Caco-2 (cell line): Measurements from ENCODE around the gene PAPSS2. TPM values are rescaled to one million over a fixed set of nuclear protein-coding genes. Genes with fewer than 3 reads are reported as not detected.

Experiments
- BruUV-seq: library from RNA; stranded (reverse); fragments of 400-500 nt; replicated peaks from 2 replicates; lab custom pipeline; 2021; lab: Mats Ljungman, UMichigan
- CTCF ChIA-PET: fragments of 300-600 bp; sonication (Branson Sonifier 250); formaldehyde crosslinking; loops from one replicate; lab custom pipeline; 2022; ENCODE audit warnings: antibody characterized with exemption; lab: Charles Lee
- POLR2A ChIA-PET: fragments of 300-600 bp; sonication (Branson Sonifier 250); formaldehyde crosslinking; loops from one replicate; lab custom pipeline; 2022; ENCODE audit warnings: antibody characterized with exemption; lab: Charles Lee
- DNase-seq, 2 experiments: peaks; one replicate each; pipeline versions ENCODE4 v3.0.0 to v3.0.0-alpha.2; 2020 to 2022
- H3K27me3 ChIP-seq: replicated peaks from 2 replicates; pipeline ENCODE4 v1.6.0; 2011; ENCODE audit warnings: low read length; ENCODE audit not compliant: control insufficient read depth, insufficient read depth
- H3K36me3 ChIP-seq: 2 replicates; pipeline ENCODE4 v1.5.1; 2011; ENCODE audit warnings: low read length; ENCODE audit not compliant: control insufficient read depth, insufficient read depth
- H3K4me1 ChIP-seq: fragments of 250-450 bp; sonication (Bioruptor Pico); 2 replicates; pipeline ENCODE4 v1.5.1; 2020; ENCODE audit warnings: mild to moderate bottlenecking
- H3K4me3 ChIP-seq: 2 replicates; pipeline ENCODE4 v1.5.1; 2011; ENCODE audit warnings: low read depth, mild to moderate bottlenecking, control low read depth, low read length
- H3K9me3 ChIP-seq: fragments of 250-450 bp; sonication (Bioruptor Pico); 2 replicates; pipeline ENCODE4 v1.5.1; 2020; ENCODE audit warnings: mild to moderate bottlenecking, moderate library complexity
- H3K27ac Mint-ChIP-seq: one replicate; pipeline ENCODE4 v1.8.0; 2022; ENCODE audit warnings: mixed read lengths; ENCODE audit not compliant: unreplicated experiment
- H3K27me3 Mint-ChIP-seq: one replicate; pipeline ENCODE4 v1.8.0; 2022; ENCODE audit warnings: mixed read lengths; ENCODE audit not compliant: insufficient read depth, unreplicated experiment
- H3K36me3 Mint-ChIP-seq: one replicate; pipeline ENCODE4 v1.8.0; 2022; ENCODE audit warnings: mild to moderate bottlenecking, mixed read lengths; ENCODE audit not compliant: insufficient read depth, unreplicated experiment
- H3K4me1 Mint-ChIP-seq: one replicate; pipeline ENCODE4 v1.8.0; 2022; ENCODE audit warnings: low read depth, mixed read lengths; ENCODE audit not compliant: unreplicated experiment
- H3K4me3 Mint-ChIP-seq: one replicate; pipeline ENCODE4 v1.8.0; 2022; ENCODE audit warnings: mild to moderate bottlenecking, moderate library complexity, mixed read lengths; ENCODE audit not compliant: unreplicated experiment
- H3K9me3 Mint-ChIP-seq: one replicate; pipeline ENCODE4 v1.8.0; 2022; ENCODE audit warnings: mixed read lengths; ENCODE audit not compliant: unreplicated experiment
- CTCF ChIP-seq, 2 experiments: fragments of 200-600 bp in 1 of 2; IDR thresholded peaks; 1 replicate in 1 of 2; 2 replicates in 1 of 2; pipeline versions ENCODE4 v1.5.1 to v1.8.0; 2011 to 2022; ENCODE audit warnings: antibody characterized with exemption in 1 of 2, control low read depth in 1 of 2, inconsistent platforms in 1 of 2, low read depth in 1 of 2, low read length in 1 of 2, mild to moderate bottlenecking in 1 of 2, moderate library complexity in 1 of 2; ENCODE audit not compliant: insufficient read depth in 1 of 2, severe bottlenecking in 1 of 2, unreplicated experiment in 1 of 2
- intact Hi-C: fragments of 100-400 bp; cut with micrococcal nuclease; formaldehyde crosslinking; loops from one replicate; pipeline ENCODE4 v1.10.0; 2022; ENCODE audit not compliant: unreplicated experiment
- total RNA-seq: library from RNA; stranded (reverse); gene quantifications from 2 replicates; pipeline ENCODE4 v1.2.3, GENCODE V29; 2022

The PAPSS2 gene
- total RNA-seq, 1 experiment from 2014 or later = 4.3 TPM

GRCh38 chr10:87651801-87652200 lies 7.9 kb upstream of the PAPSS2 start:
- H3K27ac Mint-ChIP-seq = no peak overlapping the region
- H3K36me3 Mint-ChIP-seq = no peaks in the 10 kb centered on the region
- H3K4me3 Mint-ChIP-seq = no peak overlapping the region
- DNase-seq = no peak
- BruUV-seq = no TSS peak
- POLR2A ChIA-PET = no interaction called here
- H3K4me1 Mint-ChIP-seq = peaks cover 24% of the 10 kb centered on the region
- H3K4me1 ChIP-seq = peaks cover 10% of the 10 kb centered on the region
- CTCF ChIA-PET = no interaction called here
- H3K36me3 ChIP-seq = no peaks in the 10 kb centered on the region
- H3K9me3 Mint-ChIP-seq = no peaks in the 10 kb centered on the region
- no peaks in the 10 kb centered on the region for H3K27me3 Mint-ChIP-seq
- H3K4me3 ChIP-seq = no peak overlapping the region
- no peaks in the 10 kb centered on the region for H3K27me3 ChIP-seq
- TF ChIP-seq CTCF (IDR thresholded peaks at IDR 0.05; ENCODE audit: insufficient read depth in 1 of 2, low read depth in 1 of 2, low read length in 1 of 2, severe bottlenecking in 1 of 2, unreplicated experiment in 1 of 2) = no peak
- intact Hi-C loops = no loop called here
- no peaks in the 10 kb centered on the region for H3K9me3 ChIP-seq

GRCh38 chr10:87652261-87652660 lies 7.4 kb upstream of the PAPSS2 start:
- H3K36me3 Mint-ChIP-seq = no peaks in the 10 kb centered on the region
- H3K4me1 ChIP-seq = peaks cover 5% of the 10 kb centered on the region; the same call in 1 of the 2 replicates
- DNase-seq = no peak
- intact Hi-C loops = no loop called here
- H3K27ac Mint-ChIP-seq = no peak overlapping the region
- H3K27me3 ChIP-seq = no peaks in the 10 kb centered on the region
- no peak overlapping the region for H3K4me3 ChIP-seq
- POLR2A ChIA-PET = no interaction called here
- peaks cover 19% of the 10 kb centered on the region for H3K4me1 Mint-ChIP-seq
- H3K9me3 Mint-ChIP-seq = no peaks in the 10 kb centered on the region
- TF ChIP-seq CTCF (IDR thresholded peaks at IDR 0.05; ENCODE audit: insufficient read depth in 1 of 2, low read depth in 1 of 2, low read length in 1 of 2, severe bottlenecking in 1 of 2, unreplicated experiment in 1 of 2) = no peak
- no peaks in the 10 kb centered on the region for H3K27me3 Mint-ChIP-seq
- no peak overlapping the region for H3K4me3 Mint-ChIP-seq
- no peaks in the 10 kb centered on the region for H3K36me3 ChIP-seq
- no peaks in the 10 kb centered on the region for H3K9me3 ChIP-seq
- CTCF ChIA-PET = no interaction called here
- no TSS peak for BruUV-seq

- H3K4me1 ChIP-seq = no peaks in the 10 kb centered on the region
- no peaks in the 10 kb centered on the region for H3K36me3 ChIP-seq
- H3K4me1 Mint-ChIP-seq = peaks cover 8% of the 10 kb centered on the region
- BruUV-seq = no TSS peak
- ChIA-PET CTCF (no interaction called here), POLR2A (no interaction called here)
- intact Hi-C loops = no loop called here
- no peaks in the 10 kb centered on the region for H3K9me3 Mint-ChIP-seq
- no peak overlapping the region for H3K4me3 Mint-ChIP-seq
- H3K27me3 ChIP-seq = no peaks in the 10 kb centered on the region
- peaks cover 2% of the 10 kb centered on the region for H3K36me3 Mint-ChIP-seq
- no peak for TF ChIP-seq CTCF (IDR thresholded peaks at IDR 0.05; ENCODE audit: insufficient read depth in 1 of 2, low read depth in 1 of 2, low read length in 1 of 2, severe bottlenecking in 1 of 2, unreplicated experiment in 1 of 2)
- no peaks in the 10 kb centered on the region for H3K27me3 Mint-ChIP-seq
- H3K27ac Mint-ChIP-seq = no peak overlapping the region
- H3K9me3 ChIP-seq = no peaks in the 10 kb centered on the region
- no peak for DNase-seq
- no peak overlapping the region for H3K4me3 ChIP-seq
Measured at GRCh38 chr10:87654212-87654611, 5.5 kb upstream of the PAPSS2 start.
